CD14-positive monocyte (primary cell): ENCODE measurements around the gene NPM3. TPM values are rescaled to one million over a fixed set of nuclear protein-coding genes. Genes with fewer than 3 reads are reported as not detected.

ENCODE experiments used
- DNase-seq, 3 donors: peaks; one replicate each; pipeline ENCODE4 v3.0.0-alpha.2; 2011 to 2022
- H2AFZ ChIP-seq: 2 replicates; pipeline ENCODE4 v1.6.0; 2012; ENCODE audit warnings: mild to moderate bottlenecking, low read depth, low read length, inconsistent platforms; ENCODE audit not compliant: insufficient read depth, poor library complexity, severe bottlenecking
- H3K27ac ChIP-seq, 2 donors: 1 replicate in 1 of 2; 2 replicates in 1 of 2; pipeline ENCODE4 v1.5.1; 2012 to 2013; ENCODE audit warnings: low read length in 2 of 2, control low read depth in 1 of 2, inconsistent platforms in 1 of 2, low read depth in 1 of 2, mild to moderate bottlenecking in 1 of 2
- H3K27me3 ChIP-seq, 2 donors: one replicate each; pipeline versions ENCODE4 v1.6.0 to v1.6.1; 2011 to 2013; ENCODE audit warnings: low read length in 2 of 2; ENCODE audit not compliant: control insufficient read depth in 2 of 2, insufficient read depth in 2 of 2
- H3K36me3 ChIP-seq, 2 donors: replicated peaks in 1 of 2; 1 replicate in 1 of 2; 2 replicates in 1 of 2; pipeline versions ENCODE4 v1.5.1 to v1.6.1; 2012 to 2013; ENCODE audit warnings: low read length in 2 of 2, control low read depth in 1 of 2, inconsistent platforms in 1 of 2, mild to moderate bottlenecking in 1 of 2; ENCODE audit not compliant: insufficient read depth in 2 of 2, control insufficient read depth in 1 of 2
- H3K4me1 ChIP-seq, 2 donors: 1 replicate in 1 of 2; 2 replicates in 1 of 2; pipeline versions ENCODE4 v1.5.1 to v1.6.1; 2012 to 2013; ENCODE audit warnings: low read length in 2 of 2, control low read depth in 1 of 2, inconsistent platforms in 1 of 2, mild to moderate bottlenecking in 1 of 2, moderate library complexity in 1 of 2; ENCODE audit not compliant: insufficient read depth in 2 of 2, control insufficient read depth in 1 of 2
- H3K4me2 ChIP-seq: replicated peaks from 2 replicates; pipeline ENCODE3; 2012; ENCODE audit warnings: low read length, moderate library complexity, mild to moderate bottlenecking; ENCODE audit not compliant: poor library complexity, severe bottlenecking; ENCODE audit errors: extremely low read depth
- H3K4me3 ChIP-seq, 3 experiments: fragments of 200-600 bp in 1 of 3; sonication (generic) in 1 of 3; replicated peaks in 1 of 3; 1 replicate in 2 of 3; 2 replicates in 1 of 3; pipeline ENCODE4 v1.5.1; 2011 to 2013; ENCODE audit warnings: low read length in 3 of 3, mild to moderate bottlenecking in 3 of 3, control low read depth in 2 of 3, low read depth in 2 of 3, inconsistent platforms in 1 of 3, moderate library complexity in 1 of 3
- H3K79me2 ChIP-seq: 2 replicates; pipeline ENCODE4 v1.6.0; 2012; ENCODE audit warnings: mild to moderate bottlenecking, control low read depth, inconsistent platforms, low read length, moderate library complexity; ENCODE audit not compliant: insufficient read depth
- H3K9ac ChIP-seq: 2 replicates; pipeline ENCODE4 v1.6.0; 2017; ENCODE audit warnings: low read length, mild to moderate bottlenecking; ENCODE audit not compliant: insufficient read depth, poor library complexity, severe bottlenecking
- H3K9me3 ChIP-seq, 2 donors: replicated peaks in 1 of 2; 1 replicate in 1 of 2; 2 replicates in 1 of 2; pipeline versions ENCODE4 v1.5.1 to v1.6.1; 2012 to 2013; ENCODE audit warnings: low read length in 2 of 2, control low read depth in 1 of 2; ENCODE audit not compliant: control insufficient read depth in 1 of 2, insufficient read depth in 1 of 2
- H4K20me1 ChIP-seq: 2 replicates; pipeline ENCODE4 v1.6.0; 2012; ENCODE audit warnings: mild to moderate bottlenecking, low read length, control low read depth, moderate library complexity; ENCODE audit not compliant: insufficient read depth
- H3K27ac Mint-ChIP-seq, 7 donors: one replicate each; pipeline ENCODE4 v1.8.0; 2020; ENCODE audit warnings: mild to moderate bottlenecking in 7 of 7, mixed read lengths in 7 of 7, moderate library complexity in 6 of 7, inconsistent platforms in 2 of 7
- H3K27me3 Mint-ChIP-seq, 3 donors: one replicate each; pipeline ENCODE4 v1.8.0; 2021 to 2022; ENCODE audit warnings: low read depth in 3 of 3, mild to moderate bottlenecking in 3 of 3, mixed read lengths in 3 of 3, moderate library complexity in 3 of 3, inconsistent platforms in 1 of 3
- H3K36me3 Mint-ChIP-seq, 2 donors: one replicate each; pipeline ENCODE4 v1.8.0; 2020; ENCODE audit warnings: mixed read lengths in 2 of 2, inconsistent platforms in 1 of 2, mild to moderate bottlenecking in 1 of 2
- H3K4me1 Mint-ChIP-seq: one replicate; pipeline ENCODE4 v1.8.0; 2020; ENCODE audit warnings: mild to moderate bottlenecking, mixed read lengths
- H3K4me3 Mint-ChIP-seq, 2 donors: one replicate each; pipeline ENCODE4 v1.8.0; 2020; ENCODE audit warnings: mild to moderate bottlenecking in 2 of 2, mixed read lengths in 2 of 2, moderate library complexity in 1 of 2
- H3K9me3 Mint-ChIP-seq, 7 donors: one replicate each; pipeline ENCODE4 v1.8.0; 2020 to 2022; ENCODE audit warnings: mixed read lengths in 7 of 7, mild to moderate bottlenecking in 6 of 7, moderate library complexity in 6 of 7, inconsistent platforms in 2 of 7
- CTCF ChIP-seq: fragments of 200-600 bp; IDR thresholded peaks from one replicate; pipeline ENCODE4 v1.8.0; 2022; ENCODE audit warnings: antibody characterized with exemption, mild to moderate bottlenecking
- WGBS: methylation state at CpG from one replicate; pipeline ENCODE4 v1.1.5; 2013; ENCODE audit warnings: missing lambda C conversion rate; ENCODE audit not compliant: insufficient coverage; 5-methylcytosine and 5-hydroxymethylcytosine counted together
- intact Hi-C, 2 donors: fragments of 100-400 bp; cut with micrococcal nuclease; formaldehyde crosslinking; loops; one replicate each; pipeline versions ENCODE4 v1.15.0 to v1.15.1; 2023
- polyA plus RNA-seq, 3 donors: library from polyadenylated mRNA; depleted of rRNA in 1 of 3; unstranded in 2 of 3; stranded (reverse) in 1 of 3; fragments of 300-500 nt in 2 of 3; fragments of >200 nt in 1 of 3; fragmentation: Illumina TruSeq in 2 of 3; gene quantifications; 1 replicate in 2 of 3; 2 replicates in 1 of 3; pipeline ENCODE4 v1.2.3, GENCODE V29; 2012 to 2021

Gene NPM3
- polyA plus RNA-seq, 3 donors, result 1.2 to 8.1 (median 3.8) TPM

DNA sequence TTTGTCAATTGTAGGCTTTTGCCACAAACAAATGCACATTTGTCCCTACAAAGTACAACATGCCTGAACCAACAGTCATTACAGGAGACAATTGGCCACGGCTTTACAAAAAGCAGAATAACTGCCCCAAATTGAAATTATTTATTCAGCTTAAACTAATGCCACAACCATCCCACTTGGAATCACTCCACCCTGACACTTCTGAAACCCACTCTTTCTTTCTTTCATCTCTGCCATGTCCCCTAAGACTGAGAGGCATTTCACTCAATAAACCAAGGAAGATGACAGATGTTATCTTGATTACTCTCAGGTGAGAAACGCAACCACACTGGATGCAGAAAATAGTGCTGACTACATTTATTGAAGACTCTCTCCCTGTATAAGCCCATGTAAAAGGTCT lies 2.6 kb upstream of the NPM3 start:
- DNase-seq, result no peak
- H3K4me1 Mint-ChIP-seq, result peaks cover 27% of the 10 kb centered on the region

GRCh38 chr10:101784558-101784957 lies 1.3 kb upstream of the NPM3 start:
- H3K4me2 ChIP-seq, result no peak overlapping the region
- no peak overlapping the region for H3K9ac ChIP-seq
- no peak overlapping the region for H2AFZ ChIP-seq
- H3K27me3 ChIP-seq, result peaks cover 0 to 2% of the 10 kb centered on the region in 2 donors
- Mint-ChIP-seq H3K4me3 (no peak overlapping the region), H3K27me3 (peaks cover under 1 to 11% (median 4%) of the 10 kb centered on the region in 3 donors), H3K4me1 (peaks cover 36% of the 10 kb centered on the region), H3K27ac (peak overlapping the region in 1 of 7 donors; percentile 21), H3K9me3 (peaks cover 0 to under 1% (median 0%) of the 10 kb centered on the region in 7 donors), H3K36me3 (peaks cover 38 to 52% of the 10 kb centered on the region in 2 donors)
- H3K36me3 ChIP-seq, result peaks cover 48 to 56% of the 10 kb centered on the region in 2 donors
- 83% methylated on average over 1 of the region's 2 CpGs for WGBS
- no peak for DNase-seq
- peaks cover 24 to 39% of the 10 kb centered on the region in 2 donors for H3K4me1 ChIP-seq
- H3K27ac ChIP-seq, result peak overlapping the region in 1 of 2 donors; percentile 30
- no peaks in the 10 kb centered on the region for H3K9me3 ChIP-seq
- H3K4me3 ChIP-seq, result no peak overlapping the region
- TF ChIP-seq CTCF, result no peak
- intact Hi-C loops, result loop anchor here (5.0 kb wide), 3 partner anchors 182 to 572 kb away; partner anchors contain the start of gene HPS6 (in 1 of the 2)
- no peaks in the 10 kb centered on the region for H3K79me2 ChIP-seq
- peaks cover 67% of the 10 kb centered on the region for H4K20me1 ChIP-seq

More for the DNA sequence above, 2.6 kb upstream of the NPM3 start:
- no peaks in the 10 kb centered on the region for H3K9me3 Mint-ChIP-seq
- Histone ChIP-seq H3K36me3 (peaks cover 60 to 69% of the 10 kb centered on the region in 2 donors), H3K9me3 (no peaks in the 10 kb centered on the region), H3K27ac (no peak overlapping the region), H3K27me3 (no peaks in the 10 kb centered on the region), H4K20me1 (peaks cover 63% of the 10 kb centered on the region), H2AFZ (no peak overlapping the region), H3K4me2 (no peak overlapping the region), H3K79me2 (no peaks in the 10 kb centered on the region), H3K4me1 (peaks cover 18 to 27% of the 10 kb centered on the region in 2 donors), H3K4me3 (no peak overlapping the region), H3K9ac (no peak overlapping the region)
- 100% methylated on average over 2 of the region's 2 CpGs for WGBS
- peaks cover 46 to 62% of the 10 kb centered on the region in 2 donors for H3K36me3 Mint-ChIP-seq
- no peak for TF ChIP-seq CTCF
- H3K27ac Mint-ChIP-seq, result no peak overlapping the region
- intact Hi-C loops, result no loop called here
- peaks cover 0 to 2% (median 0%) of the 10 kb centered on the region in 3 donors for H3K27me3 Mint-ChIP-seq
- no peak overlapping the region for H3K4me3 Mint-ChIP-seq
